HepG2 (cell line): Measurements from ENCODE around the gene NOXO1. TPM values are rescaled to one million over a fixed set of nuclear protein-coding genes. Genes with fewer than 3 reads are reported as not detected.

ENCODE experiments used
- ATAC-seq: fragments of 200-7000 bp; cut with Tn5 transposase; 3 replicates; pipeline ENCODE4 v1.9.1; 2020; ENCODE audit warnings: mild to moderate bottlenecking, moderate library complexity
- BruUV-seq: library from RNA; stranded (reverse); fragments of 400-500 nt; replicated peaks from 2 replicates; lab custom pipeline; 2021; lab: Mats Ljungman, UMichigan
- CTCF ChIA-PET: fragments of 300-600 bp; formaldehyde crosslinking; extraction: SDS; loops from one replicate; lab custom pipeline; 2021; ENCODE audit warnings: low total read pairs, inconsistent platforms, low intra/inter-chr PET ratio; lab: Yijun Ruan, JAX
- POLR2A ChIA-PET: fragments of 350-600 bp; sonication (Branson Sonifier 250); formaldehyde crosslinking; loops from one replicate; lab custom pipeline; 2020; ENCODE audit warnings: antibody characterized with exemption, inconsistent platforms; lab: Yijun Ruan, JAX
- DNase-seq: peaks from one replicate; pipeline ENCODE4 v3.0.0-alpha.2; 2015; ENCODE audit warnings: low spot score
- FAIRE-seq: peaks from 3 replicates; lab custom pipeline; 2011; peaks lifted over from hg19 to GRCh38; lab: Jason Lieb, UNC
- H2AFZ ChIP-seq: one replicate; pipeline ENCODE4 v1.6.1; 2011; ENCODE audit warnings: low read length, inconsistent platforms
- H3K27ac ChIP-seq: fragments of 300-600 bp; 3 replicates; pipeline ENCODE4 v1.8.0; 2011; ENCODE audit warnings: mixed run types, mild to moderate bottlenecking, mixed read lengths, low read length, inconsistent platforms; ENCODE audit not compliant: insufficient read depth; ENCODE audit errors: extremely low read length
- H3K27me3 ChIP-seq, 2 experiments: fragments of 200-600 bp in 1 of 2; 2 replicates in 1 of 2; 3 replicates in 1 of 2; pipeline versions ENCODE4 v1.6.0 to v1.8.0; 2011; ENCODE audit warnings: low read length in 2 of 2, mild to moderate bottlenecking in 2 of 2, moderate library complexity in 2 of 2, inconsistent platforms in 1 of 2; ENCODE audit not compliant: insufficient read depth in 2 of 2, control insufficient read depth in 1 of 2
- H3K36me3 ChIP-seq, 2 experiments: fragments of 200-600 bp in 1 of 2; replicated peaks in 1 of 2; 2 replicates in 1 of 2; 3 replicates in 1 of 2; pipeline versions ENCODE4 v1.5.1 to v1.8.0; 2011; ENCODE audit warnings: low read length in 2 of 2, inconsistent platforms in 1 of 2; ENCODE audit not compliant: insufficient read depth in 2 of 2, control insufficient read depth in 1 of 2
- H3K4me1 ChIP-seq: 2 replicates; pipeline ENCODE4 v1.5.1; 2012; ENCODE audit warnings: low read length, inconsistent platforms; ENCODE audit not compliant: insufficient read depth
- H3K4me2 ChIP-seq: 2 replicates; pipeline ENCODE4 v1.6.0; 2011; ENCODE audit warnings: low read depth, low read length, inconsistent platforms
- H3K4me3 ChIP-seq, 3 experiments: fragments of 200-600 bp in 1 of 3; sonication (generic), shearing (Covaris generic) in 1 of 3; replicated peaks in 1 of 3; 2 replicates each; pipeline ENCODE4 v1.5.1; 2011 to 2016; ENCODE audit warnings: low read length in 3 of 3, inconsistent platforms in 2 of 3, low read depth in 2 of 3, mild to moderate bottlenecking in 2 of 3, control low read depth in 1 of 3, mixed read lengths in 1 of 3; ENCODE audit not compliant: insufficient read depth in 1 of 3
- H3K79me2 ChIP-seq: one replicate; pipeline ENCODE4 v1.6.1; 2011; ENCODE audit warnings: low read length, inconsistent platforms; ENCODE audit not compliant: insufficient read depth
- H3K9ac ChIP-seq: 2 replicates; pipeline ENCODE4 v1.6.0; 2011; ENCODE audit warnings: mild to moderate bottlenecking, low read depth, low read length, inconsistent platforms; ENCODE audit not compliant: insufficient read depth
- H3K9me3 ChIP-seq: 2 replicates; pipeline ENCODE4 v1.5.1; 2012; ENCODE audit warnings: mild to moderate bottlenecking, low read length
- H4K20me1 ChIP-seq: 2 replicates; pipeline ENCODE4 v1.6.0; 2011; ENCODE audit warnings: inconsistent platforms, mild to moderate bottlenecking, low read length, moderate library complexity; ENCODE audit not compliant: insufficient read depth
- BCL6 ChIP-seq: IDR thresholded peaks from 2 replicates; pipeline ENCODE4 v1.6.1; 2016; ENCODE audit warnings: missing genetic modification reagents, missing compliant biosample characterization
- ELF4 ChIP-seq: sonication (generic); formaldehyde crosslinking; IDR thresholded peaks from 2 replicates; pipeline ENCODE4 v1.5.0; 2020; ENCODE audit warnings: missing genetic modification reagents, mild to moderate bottlenecking, moderate library complexity, borderline replicate concordance
- MAF1 ChIP-seq: sonication (generic); formaldehyde crosslinking; IDR thresholded peaks from 2 replicates; pipeline ENCODE4 v1.5.0; 2020; ENCODE audit warnings: missing genetic modification reagents, borderline replicate concordance
- MAX ChIP-seq: IDR thresholded peaks from 2 replicates; pipeline ENCODE4 v1.6.1; 2012; ENCODE audit warnings: inconsistent platforms
- POGZ ChIP-seq: sonication (generic); formaldehyde crosslinking; IDR thresholded peaks from 2 replicates; pipeline ENCODE4 v1.4.0; 2020; ENCODE audit warnings: mild to moderate bottlenecking, missing genetic modification reagents
- RXRA ChIP-seq: sonication (generic); formaldehyde crosslinking; IDR thresholded peaks from 2 replicates; pipeline ENCODE4 v1.5.1; 2020; ENCODE audit warnings: missing genetic modification reagents
- SOX13 ChIP-seq, 3 experiments: fragments of 450-650 bp in 1 of 3; sonication (generic) in 1 of 3; formaldehyde crosslinking in 1 of 3; IDR thresholded peaks in 2 of 3; conservative IDR thresholded peaks in 1 of 3; 2 replicates each; pipeline versions ENCODE4 v1.5.0 to v1.6.1; 2016 to 2020; ENCODE audit warnings: antibody characterized with exemption in 1 of 3, mild to moderate bottlenecking in 1 of 3, missing compliant biosample characterization in 1 of 3, missing genetic modification reagents in 1 of 3, moderate library complexity in 1 of 3
- ZBTB20 ChIP-seq: sonication (generic); formaldehyde crosslinking; IDR thresholded peaks from 2 replicates; pipeline ENCODE4 v1.8.1; 2023; ENCODE audit warnings: missing genetic modification reagents, low read depth, mild to moderate bottlenecking, borderline replicate concordance
- ZNF121 ChIP-seq: sonication (generic); formaldehyde crosslinking; IDR thresholded peaks from 2 replicates; pipeline ENCODE4 v1.5.0; 2020; ENCODE audit warnings: mild to moderate bottlenecking, missing genetic modification reagents
- ZNF839 ChIP-seq: sonication (generic); formaldehyde crosslinking; IDR thresholded peaks from 2 replicates; pipeline ENCODE4 v1.4.0; 2020; ENCODE audit warnings: missing genetic modification reagents, mild to moderate bottlenecking, borderline replicate concordance
- ZSCAN22 ChIP-seq: sonication (generic); formaldehyde crosslinking; IDR thresholded peaks from 2 replicates; pipeline ENCODE4 v1.4.0; 2020; ENCODE audit warnings: mild to moderate bottlenecking, missing genetic modification reagents
- ZSCAN29 ChIP-seq: sonication (generic); formaldehyde crosslinking; conservative IDR thresholded peaks from 2 replicates; pipeline ENCODE4 v1.4.0; 2020; ENCODE audit warnings: mild to moderate bottlenecking, missing genetic modification reagents
- ZSCAN31 ChIP-seq: sonication (generic); formaldehyde crosslinking; IDR thresholded peaks from 2 replicates; pipeline ENCODE4 v1.5.0; 2020; ENCODE audit warnings: low read depth, mild to moderate bottlenecking, missing genetic modification reagents
- WGBS: methylation state at CpG from one replicate; pipeline ENCODE4 v1.1.6; 2017; ENCODE audit warnings: low lambda C conversion rate; 5-methylcytosine and 5-hydroxymethylcytosine counted together
- in situ Hi-C: cut with HindIII; loops from 2 replicates; pipeline ENCODE4 v1.10.0; 2017; ENCODE audit warnings: low pct_unique_long_range_greater_than_20kb; ENCODE audit not compliant: extremely low pct_ligation_motif_present
- intact Hi-C: fragments of 100-400 bp; cut with micrococcal nuclease; formaldehyde crosslinking; loops from one replicate; pipeline ENCODE4 v1.10.0; 2022; ENCODE audit not compliant: unreplicated experiment
- polyA plus RNA-seq, 8 experiments: library from polyadenylated mRNA; depleted of rRNA in 3 of 8; stranded (reverse) in 7 of 8; unstranded in 1 of 8; fragments of >200 nt; fragmentation: Illumina TruSeq in 4 of 8; extraction: Trizol in 4 of 8; gene quantifications; 2 replicates each; pipeline versions ENCODE4 v1.2.1 to v1.2.3, GENCODE V29; 2011 to 2016; ENCODE audit warnings: low read depth in 4 of 8, missing spikeins in 1 of 8, mixed read lengths in 1 of 8; ENCODE audit not compliant: insufficient read depth in 1 of 8
- total RNA-seq, 5 experiments: library from RNA; depleted of rRNA; stranded (reverse); fragments of >200 nt; fragmentation: Illumina TruSeq; extraction: Trizol; gene quantifications; 2 replicates each; pipeline ENCODE4 v1.2.3, GENCODE V29; 2016; ENCODE audit warnings: low read depth in 1 of 5
- TF ChIP-seq, protein P1 (sequence below): sonication (generic); formaldehyde crosslinking; IDR thresholded peaks from 2 replicates; pipeline ENCODE4 v1.4.0; 2020; ENCODE audit warnings: missing genetic modification reagents, mild to moderate bottlenecking, borderline replicate concordance
- TF ChIP-seq, protein P2 (sequence below): sonication (generic); formaldehyde crosslinking; IDR thresholded peaks from 2 replicates; pipeline ENCODE4 v1.5.0; 2020; ENCODE audit warnings: mild to moderate bottlenecking, missing genetic modification reagents, borderline replicate concordance

Gene NOXO1
- total and polyA plus RNA-seq, 2 of the 13 experiments (the other 11 are each of a cell fraction or from before 2014, with no cell fraction given): 0.69 to 1.4 TPM

DNA sequence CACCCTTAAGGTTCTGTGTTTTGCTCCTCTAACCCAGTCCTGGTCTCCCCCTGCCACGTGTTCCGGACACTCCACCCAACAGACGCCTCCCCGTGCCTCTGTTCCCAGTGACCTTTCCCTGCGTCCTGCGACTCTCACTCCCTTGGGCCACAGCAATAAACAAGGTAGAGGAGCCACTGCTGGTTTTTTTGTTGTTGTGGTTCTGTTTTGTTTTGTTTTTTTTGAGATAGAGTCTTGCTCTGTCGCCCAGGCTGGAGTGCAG is 34.6 kb upstream of the NOXO1 start:
- Histone ChIP-seq H2AFZ (peak overlapping the region; percentile 59), H3K27me3 (peaks cover 2 to 19% of the 10 kb centered on the region in 2 experiments; a peak in 2 of 5 replicates), H3K9ac (peak overlapping the region; percentile 60), H3K79me2 (no peaks in the 10 kb centered on the region), H3K36me3 (no peaks in the 10 kb centered on the region), H4K20me1 (no peaks in the 10 kb centered on the region), H3K9me3 (no peaks in the 10 kb centered on the region), H3K4me1 (peaks cover 65% of the 10 kb centered on the region), H3K4me3 (peak overlapping the region; percentile 20 to 61 (median 40); a peak in 5 of 6 replicates), H3K4me2 (peak overlapping the region; percentile 93), H3K27ac (no peak overlapping the region)
- ChIA-PET POLR2A (interaction anchor here (1.1 to 2.9 kb wide), 5 partner anchors 20 to 139 kb away, joined by 3 to 22 read pairs (median 7); partner anchors contain the start of genes NTHL1, RPS2, TRAF7 and TSC2), CTCF (no interaction called here)
- intact Hi-C loops: no loop called here
- in situ Hi-C loops: no loop called here
- no peak for ATAC-seq
- no peak for DNase-seq
- WGBS: 7% methylated on average over 7 of the region's 7 CpGs
- no TSS peak for BruUV-seq
- no peak for FAIRE-seq
- TF ChIP-seq ZBTB20 (CRISPR knock-in tag): no peak
- no peak for TF ChIP-seq BCL6
- TF ChIP-seq, protein P1, sequence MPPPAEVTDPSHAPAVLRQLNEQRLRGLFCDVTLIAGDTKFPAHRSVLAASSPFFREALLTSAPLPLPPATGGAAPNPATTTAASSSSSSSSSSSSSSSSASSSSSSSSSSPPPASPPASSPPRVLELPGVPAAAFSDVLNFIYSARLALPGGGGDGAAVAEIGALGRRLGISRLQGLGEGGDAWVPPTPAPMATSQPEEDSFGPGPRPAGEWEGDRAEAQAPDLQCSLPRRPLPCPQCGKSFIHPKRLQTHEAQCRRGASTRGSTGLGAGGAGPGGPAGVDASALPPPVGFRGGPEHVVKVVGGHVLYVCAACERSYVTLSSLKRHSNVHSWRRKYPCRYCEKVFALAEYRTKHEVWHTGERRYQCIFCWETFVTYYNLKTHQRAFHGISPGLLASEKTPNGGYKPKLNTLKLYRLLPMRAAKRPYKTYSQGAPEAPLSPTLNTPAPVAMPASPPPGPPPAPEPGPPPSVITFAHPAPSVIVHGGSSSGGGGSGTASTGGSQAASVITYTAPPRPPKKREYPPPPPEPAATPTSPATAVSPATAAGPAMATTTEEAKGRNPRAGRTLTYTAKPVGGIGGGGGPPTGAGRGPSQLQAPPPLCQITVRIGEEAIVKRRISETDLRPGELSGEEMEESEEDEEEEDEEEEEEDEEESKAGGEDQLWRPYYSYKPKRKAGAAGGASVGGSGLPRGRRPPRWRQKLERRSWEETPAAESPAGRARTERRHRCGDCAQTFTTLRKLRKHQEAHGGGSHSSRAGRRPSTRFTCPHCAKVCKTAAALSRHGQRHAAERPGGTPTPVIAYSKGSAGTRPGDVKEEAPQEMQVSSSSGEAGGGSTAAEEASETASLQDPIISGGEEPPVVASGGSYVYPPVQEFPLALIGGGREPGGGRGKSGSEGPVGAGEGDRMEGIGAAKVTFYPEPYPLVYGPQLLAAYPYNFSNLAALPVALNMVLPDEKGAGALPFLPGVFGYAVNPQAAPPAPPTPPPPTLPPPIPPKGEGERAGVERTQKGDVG (CRISPR knock-in tag): no peak
- TF ChIP-seq RXRA (CRISPR knock-in tag): no peak
- TF ChIP-seq MAF1 (CRISPR knock-in tag): no peak
- TF ChIP-seq ZSCAN22 (CRISPR knock-in tag): no peak
- TF ChIP-seq ELF4: peak; percentile 47; the same call in 1 of the 2 replicates
- TF ChIP-seq ZNF121 (CRISPR knock-in tag): no peak
- TF ChIP-seq POGZ: 0 out of 2 replicates have a peak, but pooled peaks have one; percentile 7
- TF ChIP-seq, protein P2, sequence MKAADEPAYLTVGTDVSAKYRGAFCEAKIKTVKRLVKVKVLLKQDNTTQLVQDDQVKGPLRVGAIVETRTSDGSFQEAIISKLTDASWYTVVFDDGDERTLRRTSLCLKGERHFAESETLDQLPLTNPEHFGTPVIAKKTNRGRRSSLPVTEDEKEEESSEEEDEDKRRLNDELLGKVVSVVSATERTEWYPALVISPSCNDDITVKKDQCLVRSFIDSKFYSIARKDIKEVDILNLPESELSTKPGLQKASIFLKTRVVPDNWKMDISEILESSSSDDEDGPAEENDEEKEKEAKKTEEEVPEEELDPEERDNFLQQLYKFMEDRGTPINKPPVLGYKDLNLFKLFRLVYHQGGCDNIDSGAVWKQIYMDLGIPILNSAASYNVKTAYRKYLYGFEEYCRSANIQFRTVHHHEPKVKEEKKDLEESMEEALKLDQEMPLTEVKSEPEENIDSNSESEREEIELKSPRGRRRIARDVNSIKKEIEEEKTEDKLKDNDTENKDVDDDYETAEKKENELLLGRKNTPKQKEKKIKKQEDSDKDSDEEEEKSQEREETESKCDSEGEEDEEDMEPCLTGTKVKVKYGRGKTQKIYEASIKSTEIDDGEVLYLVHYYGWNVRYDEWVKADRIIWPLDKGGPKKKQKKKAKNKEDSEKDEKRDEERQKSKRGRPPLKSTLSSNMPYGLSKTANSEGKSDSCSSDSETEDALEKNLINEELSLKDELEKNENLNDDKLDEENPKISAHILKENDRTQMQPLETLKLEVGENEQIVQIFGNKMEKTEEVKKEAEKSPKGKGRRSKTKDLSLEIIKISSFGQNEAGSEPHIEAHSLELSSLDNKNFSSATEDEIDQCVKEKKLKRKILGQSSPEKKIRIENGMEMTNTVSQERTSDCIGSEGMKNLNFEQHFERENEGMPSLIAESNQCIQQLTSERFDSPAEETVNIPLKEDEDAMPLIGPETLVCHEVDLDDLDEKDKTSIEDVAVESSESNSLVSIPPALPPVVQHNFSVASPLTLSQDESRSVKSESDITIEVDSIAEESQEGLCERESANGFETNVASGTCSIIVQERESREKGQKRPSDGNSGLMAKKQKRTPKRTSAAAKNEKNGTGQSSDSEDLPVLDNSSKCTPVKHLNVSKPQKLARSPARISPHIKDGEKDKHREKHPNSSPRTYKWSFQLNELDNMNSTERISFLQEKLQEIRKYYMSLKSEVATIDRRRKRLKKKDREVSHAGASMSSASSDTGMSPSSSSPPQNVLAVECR (CRISPR knock-in tag): peak; percentile 1; the same call in 1 of the 2 replicates
- no peak for TF ChIP-seq ZNF839 (CRISPR knock-in tag)
- TF ChIP-seq ZSCAN29 (CRISPR knock-in tag): no peak
- peak; percentile 47; the same call in 1 of the 2 replicates for TF ChIP-seq MAX
- TF ChIP-seq SOX13 (IDR thresholded peaks at IDR 0.05): no peak
- no peak for TF ChIP-seq SOX13 (CRISPR knock-in tag; conservative IDR thresholded peaks at IDR 0.05 in 1 of 2, IDR thresholded peaks at IDR 0.05 in 1 of 2)
- TF ChIP-seq ZSCAN31 (CRISPR knock-in tag): 0 out of 2 replicates have a peak, but pooled peaks have one; percentile 19
